RWPE2 (cell line): Measurements from ENCODE around the gene AP3S1.
A peak's percentile ranks its signal among the peaks of the same experiment; 100 is the strongest.

Experiments used
- ATAC-seq: fragments of 200-7000 bp; cut with Tn5 transposase; 3 replicates; pipeline ENCODE4 v1.9.1; 2021; ENCODE audit warnings: low read depth
- DNase-seq: peaks from one replicate; pipeline ENCODE4 v3.0.0-alpha.2; 2020; ENCODE audit warnings: low spot score
- H3K27ac ChIP-seq: fragments of 450-650 bp; 2 replicates; pipeline ENCODE4 v1.5.1; 2017; ENCODE audit warnings: mild to moderate bottlenecking; ENCODE audit not compliant: poor library complexity, severe bottlenecking
- H3K27me3 ChIP-seq: fragments of 250-450 bp; sonication (Bioruptor Pico); 2 replicates; pipeline ENCODE4 v1.5.1; 2021; ENCODE audit warnings: mild to moderate bottlenecking, moderate library complexity; ENCODE audit not compliant: insufficient read depth, poor library complexity, severe bottlenecking
- H3K36me3 ChIP-seq: fragments of 250-450 bp; sonication (Bioruptor Pico); 2 replicates; pipeline ENCODE4 v1.5.1; 2020; ENCODE audit warnings: low read depth, mild to moderate bottlenecking, moderate library complexity
- H3K4me1 ChIP-seq: fragments of 250-450 bp; sonication (Bioruptor Pico); 2 replicates; pipeline ENCODE4 v1.5.1; 2021; ENCODE audit warnings: mild to moderate bottlenecking, moderate library complexity; ENCODE audit not compliant: insufficient read depth, poor library complexity, severe bottlenecking
- H3K4me3 ChIP-seq: fragments of 250-450 bp; sonication (Bioruptor Pico); 2 replicates; pipeline ENCODE4 v1.5.1; 2021; ENCODE audit warnings: mild to moderate bottlenecking, moderate library complexity; ENCODE audit not compliant: severe bottlenecking
- H3K9me3 ChIP-seq: fragments of 250-450 bp; sonication (Bioruptor Pico); 2 replicates; pipeline ENCODE4 v1.5.1; 2021; ENCODE audit warnings: mild to moderate bottlenecking, moderate library complexity; ENCODE audit not compliant: severe bottlenecking
- TF ChIP-seq, protein P1 (sequence below): fragments of 450-650 bp; IDR thresholded peaks from one replicate; pipeline ENCODE4 v1.5.1; 2017; ENCODE audit warnings: mild to moderate bottlenecking, moderate library complexity; ENCODE audit not compliant: poor library complexity, severe bottlenecking

AP3S1 gene

DNA sequence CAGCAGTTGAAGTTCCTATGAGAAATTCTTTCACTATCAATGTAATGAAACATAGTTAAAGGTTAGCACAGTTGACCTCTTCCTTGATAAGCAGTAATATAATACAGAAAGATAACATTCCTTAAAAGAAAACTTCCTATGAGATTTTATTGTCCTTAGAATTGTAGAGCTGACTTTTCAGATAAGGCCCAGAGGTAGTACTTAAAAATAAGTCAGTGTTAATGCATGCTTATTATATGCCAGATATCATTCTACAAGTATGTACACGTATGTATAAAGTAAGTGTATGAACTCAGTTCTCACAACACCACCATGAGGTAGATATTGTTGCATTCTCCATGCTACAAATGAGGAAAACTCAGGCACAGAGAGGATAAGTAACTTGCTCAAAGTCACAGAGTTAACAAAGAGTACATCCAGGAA, 15.3 kb downstream of the AP3S1 start:
- TF ChIP-seq, protein P1, sequence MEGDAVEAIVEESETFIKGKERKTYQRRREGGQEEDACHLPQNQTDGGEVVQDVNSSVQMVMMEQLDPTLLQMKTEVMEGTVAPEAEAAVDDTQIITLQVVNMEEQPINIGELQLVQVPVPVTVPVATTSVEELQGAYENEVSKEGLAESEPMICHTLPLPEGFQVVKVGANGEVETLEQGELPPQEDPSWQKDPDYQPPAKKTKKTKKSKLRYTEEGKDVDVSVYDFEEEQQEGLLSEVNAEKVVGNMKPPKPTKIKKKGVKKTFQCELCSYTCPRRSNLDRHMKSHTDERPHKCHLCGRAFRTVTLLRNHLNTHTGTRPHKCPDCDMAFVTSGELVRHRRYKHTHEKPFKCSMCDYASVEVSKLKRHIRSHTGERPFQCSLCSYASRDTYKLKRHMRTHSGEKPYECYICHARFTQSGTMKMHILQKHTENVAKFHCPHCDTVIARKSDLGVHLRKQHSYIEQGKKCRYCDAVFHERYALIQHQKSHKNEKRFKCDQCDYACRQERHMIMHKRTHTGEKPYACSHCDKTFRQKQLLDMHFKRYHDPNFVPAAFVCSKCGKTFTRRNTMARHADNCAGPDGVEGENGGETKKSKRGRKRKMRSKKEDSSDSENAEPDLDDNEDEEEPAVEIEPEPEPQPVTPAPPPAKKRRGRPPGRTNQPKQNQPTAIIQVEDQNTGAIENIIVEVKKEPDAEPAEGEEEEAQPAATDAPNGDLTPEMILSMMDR: no peak
- Histone ChIP-seq H3K36me3 (no peaks in the 10 kb centered on the region), H3K4me3 (no peak overlapping the region), H3K9me3 (no peaks in the 10 kb centered on the region), H3K27me3 (no peaks in the 10 kb centered on the region), H3K27ac (peak overlapping the region; percentile 20), H3K4me1 (peaks cover 19% of the 10 kb centered on the region)
- no peak for ATAC-seq
- DNase-seq: no peak

DNA sequence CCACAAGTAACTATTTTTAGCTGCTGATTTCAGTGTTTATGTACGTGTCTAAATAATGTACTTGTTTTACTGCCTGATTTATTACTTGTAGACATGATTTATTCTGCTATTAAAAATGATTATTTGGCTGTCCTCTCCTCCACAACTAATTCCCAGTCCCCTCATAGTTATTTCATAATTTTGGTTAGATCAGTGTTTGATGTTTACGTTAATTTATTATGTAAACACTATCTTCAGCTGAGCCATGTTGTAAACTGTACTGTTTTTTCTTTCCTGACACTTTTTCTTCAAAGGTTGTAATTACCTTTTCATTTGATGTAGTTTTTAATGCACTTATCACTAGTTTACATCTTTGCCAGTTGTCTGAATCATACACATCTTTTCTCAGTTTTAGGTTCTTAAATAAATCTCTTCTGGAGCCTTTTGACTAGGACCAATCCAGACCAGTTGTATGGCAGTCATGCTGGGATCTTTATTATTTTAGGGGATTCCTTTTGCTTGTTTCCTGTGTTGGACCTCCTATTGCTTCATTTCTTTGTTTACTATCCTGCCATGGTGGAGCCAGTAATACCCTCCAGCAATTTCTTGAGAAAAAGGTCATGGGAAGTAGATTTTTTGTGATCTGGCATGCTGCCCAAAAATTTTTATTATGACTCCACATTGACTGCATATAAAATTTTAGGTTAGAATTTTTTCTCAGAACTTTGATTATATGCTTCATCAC, 16.1 kb downstream of the AP3S1 start:
- H3K27ac ChIP-seq: peak overlapping the region; percentile 20
- ATAC-seq (peak; percentile 88), DNase-seq (no peak)
- H3K4me1 ChIP-seq: peaks cover 19% of the 10 kb centered on the region
- no peak overlapping the region for H3K4me3 ChIP-seq
- H3K27me3 ChIP-seq: no peaks in the 10 kb centered on the region
- TF ChIP-seq, protein P1: no peak
- H3K36me3 ChIP-seq: no peaks in the 10 kb centered on the region
- no peaks in the 10 kb centered on the region for H3K9me3 ChIP-seq

DNA sequence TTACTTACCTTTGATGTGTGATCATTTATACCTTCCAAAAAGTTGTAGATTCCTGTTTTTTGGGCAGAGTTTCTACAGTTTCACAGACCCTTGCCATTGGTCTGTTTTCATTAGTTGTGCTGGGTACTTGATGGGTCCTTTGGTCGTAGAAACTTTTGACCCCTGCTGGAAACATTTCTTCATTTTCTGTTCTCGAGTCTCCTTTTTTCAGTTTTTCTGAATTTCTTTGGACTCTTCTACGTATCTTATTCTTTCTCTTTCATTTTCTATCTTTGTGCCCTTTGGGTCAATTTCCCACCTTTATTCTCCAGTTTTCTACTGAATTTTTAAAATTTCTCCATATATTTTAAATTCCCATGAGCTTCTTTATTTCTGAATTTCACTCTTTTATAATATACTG, 16.7 kb downstream of the AP3S1 start:
- Histone ChIP-seq H3K9me3 (no peaks in the 10 kb centered on the region), H3K36me3 (no peaks in the 10 kb centered on the region), H3K4me3 (no peak overlapping the region), H3K4me1 (peaks cover 19% of the 10 kb centered on the region), H3K27ac (peak overlapping the region; percentile 20), H3K27me3 (no peaks in the 10 kb centered on the region)
- DNase-seq (no peak), ATAC-seq (no peak)
- TF ChIP-seq, protein P1: no peak

DNA sequence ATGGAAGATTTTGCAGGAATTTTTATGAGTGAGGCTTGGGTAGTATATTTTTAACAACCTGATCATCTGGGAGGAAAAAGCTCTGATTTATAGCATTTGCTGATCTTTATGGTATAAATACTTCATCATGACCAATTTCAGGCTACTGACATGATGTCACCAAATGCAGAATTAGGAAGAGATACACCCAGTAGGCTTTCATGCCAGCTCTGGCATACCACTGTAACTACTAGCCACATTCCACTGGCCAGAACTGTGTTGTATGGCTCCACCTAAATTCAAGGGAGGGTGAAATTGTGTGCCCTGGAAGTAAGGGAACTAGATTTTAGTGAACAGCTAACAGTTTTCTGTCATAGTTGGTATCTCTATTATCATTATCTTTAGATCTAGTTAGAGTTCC, 17.6 kb downstream of the AP3S1 start:
- DNase-seq: no peak
- TF ChIP-seq, protein P1: no peak

DNA sequence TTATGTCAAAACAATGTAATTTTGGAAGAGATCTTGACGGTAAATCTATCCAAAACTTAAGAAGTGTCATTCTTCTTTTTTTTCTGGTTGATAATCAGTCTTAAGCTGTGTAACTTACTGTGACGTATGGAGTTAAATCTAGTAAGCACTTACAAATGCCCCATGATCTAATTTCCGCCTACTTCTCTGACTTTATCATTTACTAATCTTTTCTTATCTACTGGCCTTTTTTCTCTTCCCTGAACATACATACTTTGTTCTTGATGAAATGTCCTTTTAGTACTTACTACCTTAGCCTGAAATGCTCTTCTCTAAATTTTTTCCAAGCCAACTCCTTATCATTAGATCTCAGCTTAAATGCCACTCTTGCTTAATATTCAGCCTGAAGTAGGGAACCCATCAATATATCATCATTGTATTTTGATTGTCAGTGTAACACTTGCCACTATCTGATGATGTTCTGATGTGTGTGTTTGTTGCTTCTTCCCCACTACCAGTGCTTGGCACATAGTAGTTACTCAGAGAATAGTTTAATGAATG, 27.6 kb downstream of the AP3S1 start:
- peaks cover 22% of the 10 kb centered on the region for H3K36me3 ChIP-seq
- H3K27ac ChIP-seq: no peak overlapping the region
- H3K4me1 ChIP-seq: peaks cover 25% of the 10 kb centered on the region
- no peak for DNase-seq
- ATAC-seq: no peak
- H3K27me3 ChIP-seq: no peaks in the 10 kb centered on the region
- no peaks in the 10 kb centered on the region for H3K9me3 ChIP-seq
- no peak overlapping the region for H3K4me3 ChIP-seq
- TF ChIP-seq, protein P1: no peak

More for the DNA sequence above, 17.6 kb downstream of the AP3S1 start:
- Histone ChIP-seq H3K27ac (no peak overlapping the region), H3K27me3 (no peaks in the 10 kb centered on the region), H3K4me3 (no peak overlapping the region), H3K9me3 (no peaks in the 10 kb centered on the region), H3K4me1 (peaks cover 19% of the 10 kb centered on the region), H3K36me3 (no peaks in the 10 kb centered on the region)
- no peak for ATAC-seq
